PC-3 (cell line): ENCODE results near the gene NR1I2. TPM values are rescaled to one million over a fixed set of nuclear protein-coding genes. Genes with fewer than 3 reads are reported as not detected.

Experiments
- ATAC-seq: fragments of 200-7000 bp; cut with Tn5 transposase; 2 replicates; pipeline ENCODE4 v1.9.1; 2020; ENCODE audit warnings: mild to moderate bottlenecking, moderate library complexity
- BruUV-seq: library from RNA; stranded (reverse); fragments of 400-500 nt; replicated peaks from 2 replicates; lab custom pipeline; 2021; lab: Mats Ljungman, UMichigan
- CTCF ChIA-PET: fragments of 300-600 bp; sonication (Branson Sonifier 250); formaldehyde crosslinking; loops from one replicate; lab custom pipeline; 2022; ENCODE audit warnings: antibody characterized with exemption; lab: Charles Lee
- POLR2A ChIA-PET: fragments of 300-600 bp; sonication (Branson Sonifier 250); formaldehyde crosslinking; loops from one replicate; lab custom pipeline; 2022; ENCODE audit warnings: antibody characterized with exemption; ENCODE audit not compliant: unreplicated experiment; lab: Charles Lee
- DNase-seq: peaks from one replicate; pipeline ENCODE4 v3.0.0-alpha.2; 2015
- H2AFZ ChIP-seq: fragments of 300-600 bp; sonication (generic); 2 replicates; pipeline ENCODE4 v1.6.0; 2016; ENCODE audit warnings: antibody characterized with exemption, low read length
- H3F3A ChIP-seq: fragments of 300-600 bp; sonication (generic); one replicate; pipeline ENCODE4 v1.6.0; 2017; ENCODE audit warnings: antibody characterized with exemption, low read length, control low read depth, mild to moderate bottlenecking; ENCODE audit not compliant: unreplicated experiment
- H3K27ac ChIP-seq: fragments of 300-600 bp; sonication (generic); 2 replicates; pipeline ENCODE4 v1.5.1; 2016; ENCODE audit warnings: mild to moderate bottlenecking, low read length
- H3K27me3 ChIP-seq: fragments of 300-600 bp; sonication (generic); 2 replicates; pipeline ENCODE4 v1.6.1; 2016; ENCODE audit warnings: low read length, mixed read lengths
- H3K36me3 ChIP-seq: fragments of 300-600 bp; sonication (generic); 2 replicates; pipeline ENCODE4 v1.6.1; 2016; ENCODE audit warnings: low read depth, mixed run types, low read length, mixed read lengths
- H3K4me1 ChIP-seq: fragments of 300-600 bp; sonication (generic); 2 replicates; pipeline ENCODE4 v1.5.1; 2016; ENCODE audit warnings: low read length; ENCODE audit not compliant: insufficient read depth
- H3K4me2 ChIP-seq: fragments of 300-600 bp; sonication (generic); 2 replicates; pipeline ENCODE4 v1.6.0; 2016; ENCODE audit warnings: low read length
- H3K4me3 ChIP-seq: fragments of 300-600 bp; sonication (generic); 2 replicates; pipeline ENCODE4 v1.5.1; 2016; ENCODE audit warnings: mild to moderate bottlenecking, low read length, mixed read lengths
- H3K79me2 ChIP-seq: fragments of 300-600 bp; sonication (generic); 2 replicates; pipeline ENCODE4 v1.6.1; 2017; ENCODE audit warnings: low read length, mixed read lengths
- H3K9ac ChIP-seq: fragments of 300-600 bp; sonication (generic); 2 replicates; pipeline ENCODE4 v1.6.0; 2016; ENCODE audit warnings: mild to moderate bottlenecking, low read length
- H3K9me2 ChIP-seq: fragments of 300-600 bp; sonication (generic); replicated peaks from 2 replicates; pipeline ENCODE4 v1.6.1; 2016; ENCODE audit warnings: mixed run types, low read length, mixed read lengths
- H3K9me3 ChIP-seq: fragments of 300-600 bp; sonication (generic); 2 replicates; pipeline ENCODE4 v1.6.1; 2016; ENCODE audit warnings: low read length, mixed read lengths
- H4K20me1 ChIP-seq: fragments of 300-600 bp; sonication (generic); 2 replicates; pipeline ENCODE4 v1.6.1; 2016; ENCODE audit warnings: low read length, mixed read lengths
- EZH2 ChIP-seq: fragments of 300-600 bp; sonication (generic); IDR thresholded peaks from one replicate; pipeline ENCODE4 v1.6.1; 2017; ENCODE audit warnings: antibody characterized with exemption, mild to moderate bottlenecking, low read length; ENCODE audit not compliant: unreplicated experiment
- EZH2phosphoT487 ChIP-seq: fragments of 300-600 bp; sonication (generic); IDR thresholded peaks from 2 replicates; pipeline ENCODE4 v1.6.1; 2018; ENCODE audit warnings: mild to moderate bottlenecking, antibody characterized with exemption, low read length, borderline replicate concordance
- intact Hi-C: fragments of 100-400 bp; cut with micrococcal nuclease; formaldehyde crosslinking; loops from 2 replicates; pipeline ENCODE4 v1.9.0; 2023
- total RNA-seq: library from RNA; depleted of rRNA; stranded (reverse); fragments of >200 nt; gene quantifications from 2 replicates; pipeline ENCODE4 v1.2.3, GENCODE V29; 2014
- TF ChIP-seq, protein P1 (sequence below): fragments of 300-600 bp; sonication (generic); conservative IDR thresholded peaks from 2 replicates; pipeline ENCODE4 v1.5.1; 2017; ENCODE audit warnings: antibody characterized with exemption, low read depth, mild to moderate bottlenecking, low read length

NR1I2 gene
- total RNA-seq, 1 experiment from 2014 or later, result 0.04 TPM

DNA sequence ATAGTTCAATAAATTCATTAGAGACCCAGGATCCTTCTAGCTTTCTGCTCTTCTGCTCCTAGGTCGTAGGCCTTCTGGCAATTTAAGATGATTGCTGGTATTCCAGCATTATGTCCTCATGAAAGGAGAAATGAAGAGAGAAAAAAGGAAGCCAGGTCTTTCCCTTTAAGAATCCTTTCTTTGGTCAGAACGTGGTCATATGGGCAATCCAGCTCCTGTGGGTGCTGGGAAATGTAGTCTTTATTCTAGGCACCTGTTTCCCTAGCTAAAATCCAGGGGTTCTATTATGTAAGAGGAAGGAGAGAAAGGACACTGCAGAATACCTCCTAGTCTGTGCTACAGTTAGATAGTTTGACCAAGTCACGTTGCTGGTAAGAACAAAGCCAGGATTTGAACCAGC is 35.5 kb upstream of the NR1I2 start:
- H3K4me2 ChIP-seq, result no peak overlapping the region
- ATAC-seq, result no peak
- H3K27me3 ChIP-seq, result peaks cover 48% of the 10 kb centered on the region
- no TSS peak for BruUV-seq
- H3K4me3 ChIP-seq, result no peak overlapping the region
- H3K4me1 ChIP-seq, result no peaks in the 10 kb centered on the region
- POLR2A ChIA-PET, result no interaction called here
- H3K9me3 ChIP-seq, result no peaks in the 10 kb centered on the region
- no peak overlapping the region for H3K9ac ChIP-seq
- no peaks in the 10 kb centered on the region for H4K20me1 ChIP-seq
- H3F3A ChIP-seq, result no peaks in the 10 kb centered on the region
- H3K79me2 ChIP-seq, result no peaks in the 10 kb centered on the region
- no peak for DNase-seq
- intact Hi-C loops, result no loop called here
- CTCF ChIA-PET, result interaction anchor here (0.6 kb wide), 1 partner anchor 1437 kb away, joined by 8 read pairs; no protein-coding TSS in a partner anchor
- TF ChIP-seq EZH2phosphoT487 (no peak), EZH2 (no peak)
- TF ChIP-seq, protein P1, sequence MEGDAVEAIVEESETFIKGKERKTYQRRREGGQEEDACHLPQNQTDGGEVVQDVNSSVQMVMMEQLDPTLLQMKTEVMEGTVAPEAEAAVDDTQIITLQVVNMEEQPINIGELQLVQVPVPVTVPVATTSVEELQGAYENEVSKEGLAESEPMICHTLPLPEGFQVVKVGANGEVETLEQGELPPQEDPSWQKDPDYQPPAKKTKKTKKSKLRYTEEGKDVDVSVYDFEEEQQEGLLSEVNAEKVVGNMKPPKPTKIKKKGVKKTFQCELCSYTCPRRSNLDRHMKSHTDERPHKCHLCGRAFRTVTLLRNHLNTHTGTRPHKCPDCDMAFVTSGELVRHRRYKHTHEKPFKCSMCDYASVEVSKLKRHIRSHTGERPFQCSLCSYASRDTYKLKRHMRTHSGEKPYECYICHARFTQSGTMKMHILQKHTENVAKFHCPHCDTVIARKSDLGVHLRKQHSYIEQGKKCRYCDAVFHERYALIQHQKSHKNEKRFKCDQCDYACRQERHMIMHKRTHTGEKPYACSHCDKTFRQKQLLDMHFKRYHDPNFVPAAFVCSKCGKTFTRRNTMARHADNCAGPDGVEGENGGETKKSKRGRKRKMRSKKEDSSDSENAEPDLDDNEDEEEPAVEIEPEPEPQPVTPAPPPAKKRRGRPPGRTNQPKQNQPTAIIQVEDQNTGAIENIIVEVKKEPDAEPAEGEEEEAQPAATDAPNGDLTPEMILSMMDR, result no peak
- H3K27ac ChIP-seq, result no peak overlapping the region
- no peaks in the 10 kb centered on the region for H3K36me3 ChIP-seq
- no peak overlapping the region for H2AFZ ChIP-seq
- H3K9me2 ChIP-seq, result no peaks in the 10 kb centered on the region

DNA sequence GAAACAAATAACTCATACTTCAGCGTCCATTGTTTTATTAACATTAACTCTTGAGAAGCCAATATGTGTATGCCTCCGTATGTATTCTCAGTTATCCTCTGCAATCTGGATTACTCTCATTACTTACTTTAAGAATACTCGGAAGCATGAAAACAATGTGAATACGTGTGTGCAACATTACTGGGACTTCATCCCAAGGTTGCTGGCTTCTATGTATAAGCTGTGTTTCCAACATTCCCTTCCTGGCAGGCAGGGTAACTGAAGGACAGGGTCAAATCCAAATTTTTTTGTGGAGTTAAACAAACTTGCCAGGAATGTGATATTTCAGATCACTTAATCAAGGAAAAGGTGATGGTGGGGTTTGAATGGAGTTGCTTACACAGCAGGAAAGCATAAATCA is 34.5 kb upstream of the NR1I2 start:
- TF ChIP-seq EZH2phosphoT487 (no peak), EZH2 (no peak)
- TF ChIP-seq, protein P1, result no peak
- POLR2A ChIA-PET, result no interaction called here
- CTCF ChIA-PET, result no interaction called here

DNA sequence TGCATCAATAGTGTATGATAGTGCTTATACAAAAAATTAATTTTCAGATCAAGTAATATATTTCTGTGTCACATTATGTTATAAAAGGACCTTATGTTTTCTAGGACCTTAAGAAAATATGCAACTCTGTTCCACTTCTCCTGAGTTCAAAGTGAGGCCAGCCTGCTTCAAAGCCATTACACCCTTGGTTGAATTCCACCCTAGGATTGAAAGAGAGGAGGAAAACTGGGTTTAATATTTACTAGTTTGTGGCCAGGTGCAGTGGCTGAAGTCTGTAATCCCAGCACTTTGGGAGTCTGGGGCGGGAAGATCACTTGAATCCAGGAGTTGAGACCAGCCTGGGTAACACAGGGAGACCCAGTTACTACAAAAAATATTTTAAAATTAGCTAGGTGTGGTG is 32.9 kb upstream of the NR1I2 start:
- no peak overlapping the region for H3K9ac ChIP-seq
- H4K20me1 ChIP-seq, result no peaks in the 10 kb centered on the region
- H2AFZ ChIP-seq, result no peak overlapping the region
- H3F3A ChIP-seq, result no peaks in the 10 kb centered on the region
- no peaks in the 10 kb centered on the region for H3K9me2 ChIP-seq
- BruUV-seq, result no TSS peak
- no peaks in the 10 kb centered on the region for H3K9me3 ChIP-seq
- H3K4me3 ChIP-seq, result no peak overlapping the region
- ATAC-seq (no peak), DNase-seq (no peak)
- ChIA-PET POLR2A (no interaction called here), CTCF (no interaction called here)
- no peaks in the 10 kb centered on the region for H3K36me3 ChIP-seq
- H3K79me2 ChIP-seq, result no peaks in the 10 kb centered on the region
- peaks cover 53% of the 10 kb centered on the region for H3K27me3 ChIP-seq
- no peaks in the 10 kb centered on the region for H3K4me1 ChIP-seq
- TF ChIP-seq EZH2phosphoT487, result no peak
- TF ChIP-seq EZH2, result no peak
- TF ChIP-seq, protein P1, result no peak
- H3K4me2 ChIP-seq, result no peak overlapping the region
- intact Hi-C loops, result no loop called here
- no peak overlapping the region for H3K27ac ChIP-seq

More for the DNA sequence above, 34.5 kb upstream of the NR1I2 start:
- Histone ChIP-seq H3F3A (no peaks in the 10 kb centered on the region), H3K79me2 (no peaks in the 10 kb centered on the region), H3K9me2 (no peaks in the 10 kb centered on the region), H3K4me2 (no peak overlapping the region), H3K4me1 (no peaks in the 10 kb centered on the region), H4K20me1 (no peaks in the 10 kb centered on the region), H2AFZ (no peak overlapping the region), H3K9ac (no peak overlapping the region), H3K9me3 (no peaks in the 10 kb centered on the region), H3K27ac (no peak overlapping the region), H3K4me3 (no peak overlapping the region), H3K27me3 (peaks cover 53% of the 10 kb centered on the region), H3K36me3 (no peaks in the 10 kb centered on the region)
- intact Hi-C loops, result no loop called here
- no TSS peak for BruUV-seq
- ATAC-seq, result no peak
- DNase-seq, result no peak
